Right lobe of liver (tissue), 4 donors: ENCODE results near the gene HMG20B.

Experiments used
- CTCF ChIP-seq, 4 donors: fragments of 200-600 bp in 3 of 4; fragments of 450-650 bp in 1 of 4; IDR thresholded peaks; one replicate each; pipeline versions ENCODE4 v1.5.1 to v1.8.0; 2016 to 2022; ENCODE audit warnings: antibody characterized with exemption in 4 of 4, mild to moderate bottlenecking in 2 of 4
- POLR2A ChIP-seq: fragments of 450-650 bp; IDR thresholded peaks from one replicate; pipeline ENCODE4 v1.6.1; 2017; ENCODE audit warnings: antibody characterized with exemption, mild to moderate bottlenecking
- donor health status: DM: no; HTN: no; CAD: no.
- donor health status: DM: no; HTN: no; CAD: no.
- donor health status: DM: no; HTN: yes; CAD: no.

- TF ChIP-seq CTCF (IDR thresholded peaks at IDR 0.05) (no peak), POLR2A (no peak)
Measured at GRCh38 chr19:3526507-3527237, 46.1 kb upstream of the HMG20B start.
